LNCaP clone FGC (cell line): ENCODE results near the gene MYO5C.

ENCODE experiments used
- DNase-seq: peaks from one replicate; pipeline ENCODE4 v3.0.0-alpha.2; 2011; ENCODE audit warnings: low read depth
- H3K4me3 ChIP-seq: 2 replicates; pipeline ENCODE4 v1.5.1; 2011; ENCODE audit warnings: mild to moderate bottlenecking, low read depth, low read length, control low read depth
- CTCF ChIP-seq: IDR thresholded peaks from 2 replicates; pipeline ENCODE4 v1.5.1; 2012; ENCODE audit warnings: mild to moderate bottlenecking; ENCODE audit not compliant: control insufficient read depth, insufficient read depth; ENCODE audit errors: extremely low read depth

Gene MYO5C

GRCh38 chr15:52280326-52281084, 15.1 kb downstream of the MYO5C start:
- H3K4me3 ChIP-seq: no peak overlapping the region
- no peak for DNase-seq
- no peak for TF ChIP-seq CTCF

- no peak overlapping the region for H3K4me3 ChIP-seq
- no peak for DNase-seq
- no peak for TF ChIP-seq CTCF
These were observed 16.8 kb downstream of the MYO5C start for GRCh38 chr15:52278636-52279367.

DNA sequence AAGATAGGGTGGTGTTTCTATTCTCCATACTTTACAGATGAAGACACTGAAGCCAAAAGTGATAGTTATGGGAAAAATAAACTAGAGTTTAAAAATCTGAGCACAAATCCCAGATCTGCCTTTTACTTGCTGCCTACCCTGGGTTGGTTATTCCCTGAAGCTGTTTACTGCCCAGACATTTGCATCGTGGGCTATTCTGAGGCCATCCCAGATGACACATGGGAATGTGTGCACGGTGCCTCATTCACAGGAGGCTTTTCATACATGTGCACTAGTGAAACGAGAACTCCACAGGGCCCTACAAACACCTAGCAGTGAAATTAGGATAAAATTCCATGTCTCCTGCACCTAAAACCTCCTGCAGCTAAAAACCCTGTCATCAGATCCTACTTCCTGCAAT, 17.5 kb downstream of the MYO5C start:
- TF ChIP-seq CTCF: no peak
- H3K4me3 ChIP-seq: no peak overlapping the region
- no peak for DNase-seq

- H3K4me3 ChIP-seq: no peak overlapping the region
- no peak for DNase-seq
- TF ChIP-seq CTCF: no peak
These were observed 18.0 kb downstream of the MYO5C start for GRCh38 chr15:52277575-52277974.

- no peak for DNase-seq
- TF ChIP-seq CTCF: no peak
These were observed 19.3 kb downstream of the MYO5C start for GRCh38 chr15:52276256-52276770.

GRCh38 chr15:52263563-52264282, 31.9 kb downstream of the MYO5C start:
- TF ChIP-seq CTCF: no peak
- DNase-seq: no peak
- no peak overlapping the region for H3K4me3 ChIP-seq

More at GRCh38 chr15:52276256-52276770, 19.3 kb downstream of the MYO5C start:
- H3K4me3 ChIP-seq: no peak overlapping the region
